Activated T-helper 1 cell treated with anti-CD3 and anti-CD28 coated beads, Interleukin-2, amount 50 U/mL, for 16 hours (primary cell): ENCODE results near the gene STRN4.
"Not testable (repeated sequence)": the region's sequence is repeated elsewhere in the genome, so short reads cannot be mapped to it uniquely, and the experiment has no call there.

ENCODE experiments used
- DNase-seq, 2 donors: peaks; one replicate each; pipeline ENCODE4 v3.0.0-alpha.2; 2020; ENCODE audit warnings: low read depth in 1 of 2, low spot score in 1 of 2

Gene STRN4

GRCh38 chr19:46746281-46747057 lies at the start of gene STRN4:
Gene STRN4, minus strand, starts transcription at chr19:46746450. Its CDS starts 20 bp downstream, at chr19:46746430.
- DNase-seq: peak in 1 of 2 donors; percentile 52

- no peak for DNase-seq
Measured at GRCh38 chr19:46791944-46792343, 45.7 kb upstream of the STRN4 start.

GRCh38 chr19:46789371-46789770 lies 43.1 kb upstream of the STRN4 start:
- no peak for DNase-seq

GRCh38 chr19:46788968-46789338 lies 42.7 kb upstream of the STRN4 start:
- DNase-seq: no peak

GRCh38 chr19:46788262-46788967 lies 42.2 kb upstream of the STRN4 start, which contains the start of gene SLC1A5:
Gene SLC1A5, minus strand, starts transcription at chr19:46788594. Its CDS starts 629 bp downstream, at chr19:46787965.
- DNase-seq: peak; percentile 90 to 98

GRCh38 chr19:46787331-46788261 lies 41.3 kb upstream of the STRN4 start:
- DNase-seq: no peak

GRCh38 chr19:46787040-46787330 lies 40.7 kb upstream of the STRN4 start:
- no peak for DNase-seq

- peak; percentile 60 to 79 for DNase-seq
Measured at GRCh38 chr19:46786236-46787039, 40.2 kb upstream of the STRN4 start.

- no peak for DNase-seq
Measured at GRCh38 chr19:46785980-46786235, 39.7 kb upstream of the STRN4 start.

- DNase-seq: no peak
Measured at GRCh38 chr19:46785054-46785979, 39.1 kb upstream of the STRN4 start.

GRCh38 chr19:46784262-46785053 lies 38.2 kb upstream of the STRN4 start:
- DNase-seq: peak in 1 of 2 donors; percentile 62

GRCh38 chr19:46783670-46784069 lies 37.4 kb upstream of the STRN4 start:
- no peak for DNase-seq

GRCh38 chr19:46782355-46783019 lies 36.2 kb upstream of the STRN4 start:
- no peak for DNase-seq

GRCh38 chr19:46777956-46778645 lies 31.9 kb upstream of the STRN4 start:
- not testable (repeated sequence) for DNase-seq

GRCh38 chr19:46776927-46777911 lies 31.0 kb upstream of the STRN4 start:
- DNase-seq: no peak

- DNase-seq: no peak
Measured at GRCh38 chr19:46775642-46776258, 29.5 kb upstream of the STRN4 start.
